AG09319 (cell line): ENCODE measurements around the gene SHANK2.
"Not testable (repeated sequence)": the region's sequence is repeated elsewhere in the genome, so short reads cannot be mapped to it uniquely, and the experiment has no call there.

Source experiments
- DNase-seq: peaks from one replicate; pipeline ENCODE4 v3.0.0-alpha.2; 2010; ENCODE audit warnings: low read depth; ENCODE audit errors: extremely low read depth
- TF ChIP-seq, protein P1 (sequence below): IDR thresholded peaks from 2 replicates; pipeline ENCODE4 v1.5.1; 2011; ENCODE audit warnings: low read depth, mild to moderate bottlenecking, inconsistent platforms, low read length, moderate library complexity

Gene SHANK2

DNA sequence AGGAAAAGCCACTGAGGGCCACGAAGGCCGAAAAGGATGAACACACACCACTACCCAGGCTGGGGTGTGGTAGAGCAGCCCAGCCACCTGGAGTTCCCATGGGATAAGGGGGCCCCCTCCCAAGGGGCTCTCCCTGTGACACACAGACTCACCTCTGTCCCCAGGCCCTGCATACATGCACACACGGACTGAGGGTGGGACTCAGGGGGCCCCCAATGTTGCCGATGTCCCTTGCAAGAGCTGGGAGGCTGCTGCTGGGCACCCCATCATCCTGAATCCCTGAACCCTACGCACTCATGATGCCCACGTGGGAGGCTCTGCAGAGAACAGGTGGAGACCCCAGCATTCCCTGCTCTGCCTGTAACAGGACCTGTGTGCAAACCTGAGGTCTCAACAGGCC, 14.5 kb downstream of the SHANK2 start:
- no peak for DNase-seq
- TF ChIP-seq, protein P1, sequence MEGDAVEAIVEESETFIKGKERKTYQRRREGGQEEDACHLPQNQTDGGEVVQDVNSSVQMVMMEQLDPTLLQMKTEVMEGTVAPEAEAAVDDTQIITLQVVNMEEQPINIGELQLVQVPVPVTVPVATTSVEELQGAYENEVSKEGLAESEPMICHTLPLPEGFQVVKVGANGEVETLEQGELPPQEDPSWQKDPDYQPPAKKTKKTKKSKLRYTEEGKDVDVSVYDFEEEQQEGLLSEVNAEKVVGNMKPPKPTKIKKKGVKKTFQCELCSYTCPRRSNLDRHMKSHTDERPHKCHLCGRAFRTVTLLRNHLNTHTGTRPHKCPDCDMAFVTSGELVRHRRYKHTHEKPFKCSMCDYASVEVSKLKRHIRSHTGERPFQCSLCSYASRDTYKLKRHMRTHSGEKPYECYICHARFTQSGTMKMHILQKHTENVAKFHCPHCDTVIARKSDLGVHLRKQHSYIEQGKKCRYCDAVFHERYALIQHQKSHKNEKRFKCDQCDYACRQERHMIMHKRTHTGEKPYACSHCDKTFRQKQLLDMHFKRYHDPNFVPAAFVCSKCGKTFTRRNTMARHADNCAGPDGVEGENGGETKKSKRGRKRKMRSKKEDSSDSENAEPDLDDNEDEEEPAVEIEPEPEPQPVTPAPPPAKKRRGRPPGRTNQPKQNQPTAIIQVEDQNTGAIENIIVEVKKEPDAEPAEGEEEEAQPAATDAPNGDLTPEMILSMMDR, result no peak

DNA sequence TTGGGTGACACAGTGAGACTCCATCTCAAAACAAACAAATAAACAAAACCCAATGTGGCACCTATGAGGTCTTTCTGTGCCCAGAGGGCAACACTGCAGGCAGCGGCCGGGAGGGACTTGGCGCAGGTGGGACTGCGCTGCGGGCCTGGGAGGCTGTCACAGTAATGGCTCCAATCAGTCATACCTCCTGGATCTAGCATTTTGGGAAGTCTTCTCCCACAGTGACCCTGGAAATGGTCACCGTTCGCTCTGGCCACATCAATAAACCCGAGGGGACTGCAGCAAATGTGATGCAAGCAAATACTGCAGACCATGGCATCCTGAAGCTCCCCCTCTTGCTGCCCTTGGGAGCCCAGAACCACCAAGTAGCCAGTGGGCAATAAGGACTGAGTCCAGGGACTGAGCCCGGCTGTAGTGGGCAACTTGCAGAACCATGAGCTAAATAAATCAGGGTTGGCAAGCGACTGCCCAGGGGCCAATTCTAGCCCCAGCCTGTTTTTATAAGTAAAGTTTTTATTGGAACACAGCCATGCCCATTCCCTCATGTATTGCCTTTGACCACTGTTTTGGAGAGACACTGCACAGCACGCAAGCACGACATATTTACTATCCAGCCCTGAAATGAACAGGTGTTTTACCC, 15.4 kb downstream of the SHANK2 start:
- DNase-seq, result no peak

DNA sequence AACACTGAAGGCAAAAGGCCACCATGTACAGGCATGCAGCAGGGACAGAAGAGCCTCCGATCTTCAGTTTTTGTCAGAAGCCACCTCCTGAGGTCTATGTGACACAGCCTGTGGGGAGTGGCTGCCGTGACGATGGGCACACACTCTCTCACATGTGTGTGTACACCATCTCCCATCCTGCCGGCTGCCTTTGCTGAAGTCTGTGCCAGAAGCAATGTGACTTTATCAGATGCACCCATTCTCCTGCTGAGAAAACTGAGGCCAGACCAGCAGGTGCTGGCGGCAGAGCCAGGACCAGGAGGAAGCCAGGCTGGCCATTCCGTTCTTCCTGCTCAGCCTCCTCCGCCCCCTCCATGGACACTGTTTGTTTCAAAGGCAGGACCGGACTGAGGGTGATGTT, 16.7 kb downstream of the SHANK2 start:
- TF ChIP-seq, protein P1, result no peak

More for the DNA sequence above, 15.4 kb downstream of the SHANK2 start:
- TF ChIP-seq, protein P1, result no peak

DNA sequence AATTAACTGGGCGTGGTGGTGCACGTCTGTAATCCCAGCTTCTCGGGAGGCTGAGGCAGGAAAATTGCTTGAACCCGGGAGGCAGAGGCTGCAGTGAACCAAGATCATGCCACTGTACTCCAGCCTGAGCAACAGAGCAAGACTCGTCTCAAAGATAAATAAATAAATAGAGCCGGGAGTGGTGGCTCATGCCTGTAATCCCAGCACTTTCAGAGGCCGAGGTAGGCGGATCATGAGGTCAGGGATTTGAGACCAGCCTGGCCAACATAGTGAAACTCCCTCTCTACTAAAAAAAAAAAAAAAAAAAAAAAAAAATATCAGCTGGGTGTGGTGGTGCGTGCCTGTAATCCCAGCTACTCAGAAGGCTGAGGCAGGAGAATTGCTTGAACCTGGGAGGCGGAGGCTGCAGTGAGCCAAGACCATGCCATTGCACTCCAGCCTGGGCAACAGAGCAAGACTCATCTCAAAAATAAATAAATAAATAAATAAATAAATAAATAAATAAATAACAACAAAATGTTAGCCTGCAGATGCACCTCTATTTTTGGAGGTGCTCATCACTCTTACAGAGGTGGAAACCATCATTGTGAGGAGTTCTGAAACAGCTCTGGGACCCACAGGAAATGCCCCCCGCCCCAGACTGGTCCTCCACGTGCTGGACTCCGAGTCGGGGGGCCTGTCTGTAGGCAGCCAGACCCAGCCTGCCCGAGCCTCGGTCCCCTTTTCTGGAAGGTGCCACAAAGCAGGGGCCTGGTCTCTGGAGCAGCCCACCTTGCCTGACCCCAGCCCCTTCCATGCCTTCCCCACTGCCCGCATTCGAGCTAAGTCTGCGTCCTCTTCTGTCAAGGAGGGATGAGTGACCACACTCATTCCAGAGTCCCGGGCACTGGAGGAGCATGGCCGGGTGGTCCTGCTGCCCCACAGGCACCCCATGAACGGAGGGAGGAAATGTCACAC, 18.2 kb downstream of the SHANK2 start:
- not testable (repeated sequence) for DNase-seq

More for the DNA sequence above, 16.7 kb downstream of the SHANK2 start:
- DNase-seq, result no peak

DNA sequence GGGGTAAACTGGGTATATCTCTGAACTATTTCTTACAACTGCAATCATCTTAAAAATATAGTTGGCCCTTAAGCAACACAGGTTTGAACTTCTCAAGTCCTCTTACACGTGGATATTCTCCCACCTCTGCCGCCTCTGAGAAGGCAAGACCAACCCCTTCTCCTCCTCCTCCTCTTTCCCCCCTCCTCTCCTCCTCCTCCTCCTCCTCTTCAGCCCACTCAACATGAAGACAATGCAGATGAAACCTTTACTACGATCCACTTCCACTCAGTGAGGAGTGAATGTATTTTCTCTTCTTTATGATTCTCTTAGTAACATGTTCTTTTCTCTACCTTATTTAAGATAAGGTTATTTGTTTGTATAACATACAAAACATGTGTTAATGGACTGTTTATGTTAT, 20.0 kb downstream of the SHANK2 start:
- no peak for DNase-seq
- TF ChIP-seq, protein P1, result no peak

DNA sequence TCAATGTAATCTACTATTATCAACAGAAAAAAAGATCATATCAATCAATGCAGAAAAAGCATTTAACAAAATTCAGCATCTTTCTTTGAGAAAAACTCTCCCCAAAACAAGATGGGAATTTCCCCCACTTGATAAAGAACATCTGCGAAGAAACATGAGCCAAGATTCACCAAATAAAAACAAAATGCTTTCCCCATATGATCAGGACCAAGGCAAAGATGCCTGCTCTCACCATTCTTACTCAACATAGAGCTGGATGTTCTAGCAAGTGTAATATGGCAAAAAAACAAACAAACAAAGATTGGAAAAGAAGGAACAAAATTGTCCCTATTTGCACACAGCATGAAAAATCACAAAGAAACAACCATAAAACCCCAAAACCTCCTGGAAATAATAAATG, 23.4 kb downstream of the SHANK2 start:
- TF ChIP-seq, protein P1, result no peak
- no peak for DNase-seq

DNA sequence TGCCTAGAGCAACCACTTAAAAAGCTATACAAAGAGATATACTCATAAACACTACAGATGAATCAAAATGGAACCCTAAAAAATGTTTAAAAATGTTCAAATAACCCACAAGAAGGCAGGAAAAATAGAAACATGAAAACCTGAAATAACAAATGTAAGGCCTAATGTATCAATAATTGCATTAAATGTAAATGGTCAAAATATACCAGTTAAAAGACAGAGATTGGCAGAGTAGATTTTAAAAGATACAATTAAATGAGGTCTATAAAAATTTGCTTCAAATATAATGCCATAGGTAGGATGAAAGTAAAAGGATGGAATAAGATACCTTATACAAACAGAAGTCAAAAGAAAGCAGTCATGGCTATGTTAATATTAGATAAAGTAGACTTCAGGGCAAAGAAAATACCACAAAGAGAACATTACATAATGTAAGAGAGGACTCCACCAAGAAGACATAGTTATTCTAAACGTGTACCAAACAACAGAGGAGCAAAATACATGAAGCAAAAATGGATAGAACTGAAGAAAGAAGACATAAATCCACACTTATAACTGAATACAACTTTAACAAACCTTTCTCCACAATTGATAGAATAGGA, 25.2 kb downstream of the SHANK2 start:
- TF ChIP-seq, protein P1, result no peak

More for the DNA sequence above, 25.2 kb downstream of the SHANK2 start:
- no peak for DNase-seq
